ENCODE results near the gene OCIAD1.
"Not testable (repeated sequence)": the region's sequence is repeated elsewhere in the genome, so short reads cannot be mapped to it uniquely, and the experiment has no call there.

OCIAD1 gene

DNA sequence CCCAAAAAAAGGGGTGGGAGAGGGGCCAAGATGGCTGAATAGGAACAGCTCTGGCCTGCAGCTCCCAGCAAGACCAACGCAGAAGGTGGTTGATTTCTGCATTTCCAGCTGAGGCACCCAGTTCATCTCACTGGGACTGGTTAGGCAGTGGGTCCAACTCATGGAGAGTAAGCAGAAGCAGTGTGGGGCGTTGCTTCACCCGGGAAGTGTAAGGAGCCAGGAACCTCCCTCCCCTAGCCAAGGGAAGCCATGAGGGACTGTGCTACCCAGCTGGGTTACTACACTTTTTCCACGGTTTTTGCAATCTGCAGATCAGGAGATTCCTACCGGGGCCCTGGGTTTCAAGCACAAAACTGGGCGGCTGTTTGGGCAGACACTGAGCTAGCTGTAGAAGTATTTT lies 13.9 kb upstream of the OCIAD1 start:
- no peak for FAIRE-seq
- DNase-seq (ENCODE audit: low spot score) = no peak

DNA sequence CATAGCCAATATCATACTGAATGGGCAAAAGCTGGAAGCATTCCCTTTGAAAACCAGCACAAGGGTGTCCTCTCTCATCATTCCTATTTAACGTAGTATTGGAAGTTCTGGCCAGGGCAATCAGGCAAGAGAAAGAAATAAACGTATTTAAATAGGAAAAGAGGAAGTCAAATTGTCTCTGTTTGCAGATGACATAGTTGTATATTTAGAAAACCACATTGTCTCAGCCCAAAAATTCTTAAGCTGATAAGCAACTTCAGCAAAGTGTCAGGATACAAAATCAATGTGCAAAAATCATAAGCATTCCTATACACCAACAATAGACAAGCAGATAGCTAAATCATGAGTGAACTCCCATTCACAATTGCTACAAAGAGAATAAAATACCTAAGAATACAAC lies 9.5 kb upstream of the OCIAD1 start:
- FAIRE-seq; DNase-seq (ENCODE audit: low spot score): not testable (repeated sequence)

DNA sequence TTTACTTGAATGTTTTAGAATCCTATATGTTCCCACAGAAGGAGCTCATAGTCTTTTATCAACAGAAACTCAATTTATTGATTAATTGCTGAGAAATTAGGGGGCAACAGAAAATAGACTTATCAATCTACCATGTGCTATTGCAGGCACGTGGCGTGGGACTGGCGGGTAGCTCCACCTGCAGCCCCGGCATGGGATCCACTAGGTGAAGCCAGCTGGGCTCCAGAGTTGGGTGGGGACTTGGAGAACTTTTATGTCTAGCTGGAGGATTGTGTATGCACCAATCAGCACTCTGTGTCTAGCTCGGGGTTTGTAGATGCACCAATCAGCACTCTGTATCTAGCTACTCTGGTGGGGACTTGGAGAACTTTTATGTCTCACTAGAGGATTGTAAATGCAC lies 3.3 kb upstream of the OCIAD1 start:
- no peak for FAIRE-seq
- DNase-seq (ENCODE audit: low spot score) = no peak

DNA sequence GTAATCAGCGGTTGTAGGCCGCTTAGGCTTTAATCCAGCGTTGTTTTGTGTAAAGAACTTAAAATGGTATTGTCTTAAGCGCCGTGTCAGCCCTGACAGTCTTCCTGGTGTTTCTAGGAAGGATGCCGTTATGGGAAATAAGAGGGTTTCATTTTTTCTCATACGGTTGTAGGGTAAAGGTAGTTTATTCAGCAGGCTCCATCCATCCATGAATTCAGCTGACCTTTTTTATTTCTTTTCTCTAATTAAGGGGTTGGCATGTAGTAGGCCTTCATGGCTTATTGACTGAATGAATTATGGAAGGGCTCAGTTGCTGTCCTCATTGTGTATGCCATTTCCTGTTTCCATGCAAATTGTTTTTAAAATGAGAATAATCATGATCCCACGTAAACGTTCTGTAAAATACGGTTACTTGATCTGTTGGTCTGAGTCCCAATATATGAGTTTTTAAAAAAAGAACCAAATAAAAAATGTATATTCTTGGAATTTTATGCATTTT lies 693 bp downstream of the OCIAD1 start:
- no peak for DNase-seq (ENCODE audit: low spot score)
- FAIRE-seq = no peak

DNA sequence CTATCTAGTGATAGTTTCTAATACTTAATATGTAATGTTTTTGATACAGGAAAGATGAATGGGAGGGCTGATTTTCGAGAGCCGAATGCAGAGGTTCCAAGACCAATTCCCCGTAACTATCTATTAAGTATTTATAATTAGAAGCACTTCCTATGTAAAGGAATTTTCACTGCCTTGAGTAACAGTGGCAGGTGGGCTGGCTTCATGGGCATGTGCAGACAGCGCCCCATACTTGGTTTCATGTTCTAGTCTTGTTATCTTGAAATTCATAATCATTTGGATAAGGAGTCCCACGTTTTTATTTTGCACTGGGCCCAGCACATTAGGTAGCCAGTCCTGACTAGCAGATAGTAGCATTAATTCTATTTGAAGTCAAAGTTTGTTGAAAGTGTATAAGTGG lies 1.7 kb downstream of the OCIAD1 start:
- DNase-seq (ENCODE audit: low spot score) = no peak
- no peak for FAIRE-seq

DNA sequence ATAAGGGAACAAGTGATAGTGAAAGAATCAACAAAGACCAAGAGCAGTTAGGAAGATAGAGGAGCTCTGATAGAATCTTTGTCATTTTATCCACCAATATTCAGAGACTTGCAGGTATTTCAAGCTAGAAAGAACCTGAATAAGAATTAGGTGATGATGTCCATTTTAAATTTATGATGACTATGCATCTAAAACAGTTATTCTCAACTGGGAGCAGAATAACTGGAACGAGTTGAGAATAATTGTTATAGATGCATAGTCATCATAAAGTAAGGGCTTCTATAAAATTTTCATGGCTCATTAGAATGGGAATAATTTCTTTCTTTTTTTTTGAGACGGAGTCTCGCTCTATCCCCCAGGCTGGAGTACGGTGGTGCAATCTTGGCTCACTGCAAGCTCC lies 5.8 kb downstream of the OCIAD1 start:
- FAIRE-seq (no peak), DNase-seq (ENCODE audit: low spot score) (no peak)

DNA sequence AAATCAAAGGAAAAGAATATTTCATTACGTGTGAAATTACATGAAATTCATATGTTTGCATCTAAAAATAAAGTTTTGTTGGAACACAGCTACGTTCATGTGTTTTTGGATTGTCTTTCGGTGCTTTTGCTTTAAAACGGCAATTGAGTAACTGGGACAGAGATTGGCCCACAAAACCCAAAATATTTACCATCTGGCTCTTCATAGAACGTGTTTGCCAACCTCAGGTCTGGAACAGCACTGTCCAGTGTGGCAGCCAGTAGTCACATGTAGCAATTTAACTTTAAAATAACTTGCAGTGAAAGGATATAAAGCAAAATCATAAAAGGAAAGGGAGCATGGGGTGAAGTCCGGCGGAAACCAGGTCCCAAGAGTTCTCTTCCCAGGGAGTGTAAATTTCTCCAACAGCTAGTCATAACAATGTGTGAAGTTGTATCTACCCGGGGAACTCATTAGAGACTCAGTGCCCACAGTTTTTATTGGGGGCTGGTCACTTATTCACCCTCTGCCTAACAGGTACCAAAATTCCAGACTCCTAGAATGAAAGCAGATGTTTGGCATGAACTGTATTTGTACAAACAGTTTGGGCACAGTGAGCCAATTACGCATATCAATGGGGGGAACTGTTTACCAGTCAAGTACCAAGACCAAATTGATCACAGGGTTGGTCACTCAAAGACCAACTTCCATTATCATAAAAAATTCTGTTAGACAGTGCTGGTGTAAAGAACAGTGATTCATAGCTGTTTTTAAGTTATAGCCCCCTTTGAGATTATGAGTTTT lies 10.3 kb downstream of the OCIAD1 start:
- no peak for DNase-seq (ENCODE audit: low spot score)
- no peak for FAIRE-seq

DNA sequence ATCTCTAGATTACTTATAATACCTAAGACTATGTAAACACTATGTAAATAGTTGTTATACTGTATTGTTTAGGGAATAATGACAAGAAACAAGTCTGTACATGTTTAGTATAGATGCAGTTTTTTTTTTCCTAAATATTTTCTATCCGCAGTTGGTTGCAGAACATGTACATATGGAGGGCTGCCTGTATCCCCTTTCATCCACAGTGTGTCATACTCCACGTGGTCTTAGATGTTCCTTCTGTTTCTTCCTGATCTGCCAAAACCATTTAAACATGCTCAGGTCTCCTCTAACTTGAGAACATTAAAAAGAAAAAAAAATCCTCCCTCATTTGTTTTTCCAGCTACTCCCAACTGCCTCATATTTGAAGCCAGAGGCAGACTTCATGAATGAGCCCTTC lies 14.0 kb downstream of the OCIAD1 start:
- FAIRE-seq (no peak), DNase-seq (ENCODE audit: low spot score) (no peak)

DNA sequence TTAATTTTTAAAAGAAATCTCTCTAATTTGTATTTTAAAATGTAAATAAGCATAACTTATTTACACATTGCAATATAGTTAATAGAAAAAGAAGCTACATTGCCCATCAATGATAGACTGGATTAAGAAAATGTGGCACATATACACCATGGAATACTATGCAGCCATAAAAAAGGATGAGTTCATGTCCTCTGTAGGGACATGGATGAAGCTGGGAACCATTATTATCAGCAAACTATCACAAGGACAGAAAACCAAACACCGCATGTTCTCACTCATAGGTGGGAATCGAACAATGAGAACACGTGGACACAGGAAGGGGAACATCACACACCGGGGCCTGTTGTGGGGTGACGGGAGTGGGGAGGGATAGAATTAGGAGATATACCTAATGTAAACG lies 17.9 kb downstream of the OCIAD1 start:
- DNase-seq (ENCODE audit: low spot score) = not testable (repeated sequence)

DNA sequence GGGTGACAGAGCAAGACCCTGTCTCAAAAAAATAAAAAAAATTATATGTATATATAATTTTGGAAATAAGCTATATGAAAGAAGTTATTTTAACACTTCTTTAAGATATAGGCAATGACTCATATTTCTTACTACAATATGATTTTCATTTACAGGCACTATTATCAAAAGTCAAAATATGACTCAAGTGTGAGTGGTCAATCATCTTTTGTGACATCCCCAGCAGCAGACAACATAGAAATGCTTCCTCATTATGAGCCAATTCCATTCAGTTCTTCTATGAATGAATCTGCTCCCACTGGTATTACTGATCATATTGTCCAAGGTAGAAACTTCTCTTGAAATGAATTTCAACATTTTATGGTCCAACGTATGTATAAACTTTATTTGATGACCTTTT lies 20.8 kb downstream of the OCIAD1 start:
- FAIRE-seq = no peak

More for the DNA sequence above, 17.9 kb downstream of the OCIAD1 start:
- FAIRE-seq = not testable (repeated sequence)

DNA sequence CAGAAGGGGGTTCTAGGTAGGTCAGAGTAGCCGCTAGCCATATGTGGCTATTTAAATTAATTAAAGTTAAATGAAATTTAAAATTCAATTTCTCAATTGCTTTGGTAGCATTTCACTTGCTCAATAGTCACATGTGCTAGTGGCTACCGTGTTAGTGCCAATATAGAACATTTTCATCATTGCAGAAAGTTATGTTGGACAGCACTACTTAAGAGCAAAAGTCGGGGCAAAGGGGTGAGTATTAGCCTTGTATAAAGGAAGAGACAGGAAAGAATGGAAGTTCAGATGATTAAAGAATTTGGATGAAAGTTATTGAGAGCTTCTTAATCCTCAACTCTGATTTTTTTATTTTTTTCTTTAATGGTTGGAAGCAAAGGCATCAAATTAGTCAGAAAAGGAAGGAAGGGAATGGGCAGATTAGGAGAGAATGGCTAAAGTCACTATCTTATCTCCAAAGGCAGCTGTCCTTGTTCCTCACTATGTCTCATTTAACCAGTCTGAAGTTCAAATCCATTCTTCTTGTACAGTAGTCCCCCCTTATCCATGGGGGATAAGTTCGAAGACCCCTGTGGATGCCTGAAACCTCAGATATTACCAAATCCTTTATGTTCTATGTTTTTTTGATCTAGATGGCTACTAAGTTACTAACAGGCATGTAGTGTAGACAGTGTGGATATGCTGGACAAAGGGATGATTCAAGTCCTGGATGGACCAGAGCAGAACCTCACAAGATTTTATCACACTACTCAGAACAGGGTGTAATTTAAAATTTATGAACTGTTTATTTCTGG lies 22.9 kb downstream of the OCIAD1 start:
- FAIRE-seq (no peak), DNase-seq (ENCODE audit: low spot score) (no peak)

More for the DNA sequence above, 20.8 kb downstream of the OCIAD1 start:
- no peak for DNase-seq (ENCODE audit: low spot score)

DNA sequence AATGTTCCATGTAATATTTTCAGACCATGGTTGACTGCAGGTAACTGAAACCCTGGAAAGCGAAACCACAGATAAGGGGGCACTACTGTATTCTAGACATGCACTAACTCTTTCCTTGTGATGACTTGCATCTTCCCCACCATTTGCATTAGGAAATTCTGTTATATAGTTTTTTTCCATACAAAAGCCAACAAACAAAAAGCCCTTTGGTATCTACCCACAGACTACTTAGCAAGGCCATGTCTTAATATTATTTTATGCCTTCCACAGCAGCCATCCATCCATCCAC lies 23.5 kb downstream of the OCIAD1 start:
- FAIRE-seq (no peak), DNase-seq (ENCODE audit: low spot score) (no peak)

DNA sequence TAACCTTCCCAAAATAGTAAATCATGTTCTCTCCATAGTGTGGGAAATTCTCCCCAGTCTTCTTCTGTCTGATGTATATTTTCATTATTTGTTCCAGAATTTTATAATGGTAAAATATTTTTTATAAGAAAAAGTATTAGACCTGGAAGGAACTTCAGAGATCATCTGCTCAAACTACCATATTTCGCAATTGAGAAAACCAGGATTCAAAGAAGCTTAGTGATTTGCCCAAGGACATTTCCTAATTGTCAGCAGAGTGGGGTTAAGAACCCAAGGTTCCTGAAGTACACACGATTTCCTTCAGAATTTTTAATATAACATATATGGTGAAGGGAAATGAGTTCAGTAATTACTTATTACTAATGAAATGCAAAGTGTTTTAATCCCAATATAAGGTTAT lies 24.1 kb downstream of the OCIAD1 start:
- FAIRE-seq (no peak), DNase-seq (ENCODE audit: low spot score) (no peak)

DNA sequence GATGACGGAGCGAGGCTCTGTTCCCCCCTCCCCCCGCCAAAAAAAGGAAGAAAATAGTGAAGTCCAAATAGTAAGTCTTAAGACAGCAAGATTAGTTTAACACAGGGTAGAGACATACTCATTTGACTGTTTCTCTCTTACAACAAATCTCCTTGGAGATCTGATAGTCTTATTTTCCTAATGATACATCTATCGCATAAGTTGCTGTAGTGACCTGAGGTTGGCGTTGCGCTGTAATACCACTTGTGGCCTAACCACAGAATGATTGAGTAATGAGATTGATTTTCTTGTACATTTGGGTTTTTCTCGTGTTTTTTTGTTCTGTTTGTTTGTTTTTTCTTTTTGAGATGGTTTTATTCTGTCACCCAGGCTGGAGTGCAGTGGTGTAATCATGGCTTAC lies 27.2 kb downstream of the OCIAD1 start:
- DNase-seq (ENCODE audit: low spot score) (no peak), FAIRE-seq (no peak)

DNA sequence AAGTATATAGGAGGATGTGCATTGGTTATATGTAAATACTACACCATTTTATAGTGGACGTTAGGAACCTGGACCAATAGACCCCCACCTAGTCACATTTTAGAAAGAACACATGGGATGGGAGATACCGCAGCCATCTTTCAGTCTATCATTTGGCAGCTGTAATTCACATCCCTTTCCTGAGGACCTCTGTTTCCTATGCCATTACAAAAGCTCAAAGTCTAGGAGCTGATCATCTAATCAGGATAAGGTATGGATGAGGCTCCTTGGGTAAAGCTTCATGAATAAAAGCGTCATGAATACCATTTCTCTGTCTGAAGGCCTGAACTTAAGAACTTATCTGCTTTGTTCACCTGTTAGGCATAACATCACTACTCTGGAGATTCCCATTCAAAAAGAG lies 31.1 kb downstream of the OCIAD1 start:
- DNase-seq (ENCODE audit: low spot score) (no peak), FAIRE-seq (no peak)

DNA sequence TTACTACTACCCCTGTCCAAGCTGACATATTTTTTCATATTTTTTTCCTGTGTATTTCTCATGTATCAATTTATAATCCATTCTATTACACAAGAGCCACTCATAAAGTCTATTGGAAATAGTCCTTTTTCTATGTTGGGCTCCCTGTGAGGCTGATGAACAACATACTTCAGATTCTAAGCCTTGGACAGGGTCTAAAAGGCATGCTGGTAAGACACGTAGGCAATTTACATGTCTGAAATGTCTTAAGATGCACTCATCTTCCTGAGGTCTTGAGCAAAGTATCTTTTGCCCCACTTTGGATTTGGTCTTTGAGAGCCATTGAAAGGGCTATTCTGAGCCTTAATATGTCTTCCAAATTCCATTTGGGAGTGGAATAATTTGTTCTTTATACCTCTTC lies 31.8 kb downstream of the OCIAD1 start:
- DNase-seq (ENCODE audit: low spot score) (no peak), FAIRE-seq (no peak)

DNA sequence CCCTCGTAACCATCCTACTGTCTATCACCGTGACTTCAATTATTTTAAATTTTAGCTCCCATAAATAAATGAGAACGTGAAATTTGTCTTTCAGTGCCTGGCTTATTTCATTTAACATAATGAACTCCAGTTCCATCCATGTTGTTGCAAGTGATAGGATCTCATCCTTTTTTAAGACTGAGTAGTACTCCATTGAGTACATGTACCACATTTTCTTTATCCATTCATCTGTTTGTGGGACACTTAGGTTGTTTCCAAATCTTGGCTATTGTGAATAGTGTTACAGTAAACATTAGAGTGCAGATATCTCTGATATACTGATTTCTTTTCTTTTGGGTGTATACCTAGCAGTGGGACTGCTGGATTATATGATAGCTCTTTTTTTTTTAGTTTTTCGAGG lies 32.8 kb downstream of the OCIAD1 start:
- FAIRE-seq (no peak), DNase-seq (ENCODE audit: low spot score) (no peak)

DNA sequence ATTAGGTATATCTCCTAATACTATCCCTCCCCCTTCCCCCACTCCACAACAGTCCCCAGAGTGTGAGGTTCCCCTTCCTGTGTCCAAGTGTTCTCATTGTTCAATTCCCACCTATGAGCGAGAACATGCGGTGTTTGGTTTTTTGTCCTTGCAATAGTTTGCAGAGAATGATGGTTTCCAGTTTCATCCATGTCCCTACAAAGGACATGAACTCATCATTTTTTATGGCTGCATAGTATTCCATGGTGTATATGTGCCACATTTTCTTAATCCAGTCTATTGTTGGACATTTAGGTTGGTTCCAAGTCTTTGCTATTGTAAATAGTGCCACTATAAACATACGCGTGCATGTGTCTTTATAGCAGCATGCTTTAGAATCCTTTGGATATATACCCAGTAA lies 33.8 kb downstream of the OCIAD1 start:
- DNase-seq (ENCODE audit: low spot score); FAIRE-seq: not testable (repeated sequence)

DNA sequence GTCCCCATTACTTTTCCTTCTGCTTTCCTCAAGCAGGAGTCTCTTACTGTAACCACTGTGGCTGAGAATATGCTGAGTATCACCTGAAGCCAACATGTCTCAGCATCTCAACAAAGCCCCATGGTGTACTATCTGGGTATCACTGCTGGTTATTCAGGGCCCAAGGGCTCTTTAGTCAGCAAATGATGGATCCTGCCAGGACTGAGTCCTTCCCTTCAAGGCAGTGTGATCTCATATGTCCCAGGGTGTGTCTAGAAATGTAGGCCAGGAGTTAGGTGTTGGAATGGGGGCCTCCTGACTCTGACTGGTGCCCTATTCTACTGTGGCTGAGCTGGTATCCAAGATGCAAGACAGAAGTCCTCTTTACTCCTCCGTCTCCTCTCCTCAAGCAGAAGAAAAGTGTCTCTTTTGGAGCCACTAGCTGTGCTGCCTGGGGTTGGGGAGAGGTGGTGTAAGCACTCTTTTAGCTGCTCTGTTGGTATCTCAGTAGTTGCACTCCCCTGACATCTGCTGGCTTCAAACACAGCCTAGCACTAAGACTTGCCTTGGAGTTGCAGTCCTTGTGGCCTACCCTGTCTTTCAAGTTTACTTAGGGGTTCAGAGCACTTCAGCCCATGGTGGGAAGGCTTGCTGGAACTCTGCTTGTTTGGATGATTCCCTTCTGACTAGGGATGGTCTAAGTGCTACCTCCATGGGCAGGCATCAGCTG lies 47.1 kb downstream of the OCIAD1 start:
- DNase-seq (ENCODE audit: low spot score) = no peak

DNA sequence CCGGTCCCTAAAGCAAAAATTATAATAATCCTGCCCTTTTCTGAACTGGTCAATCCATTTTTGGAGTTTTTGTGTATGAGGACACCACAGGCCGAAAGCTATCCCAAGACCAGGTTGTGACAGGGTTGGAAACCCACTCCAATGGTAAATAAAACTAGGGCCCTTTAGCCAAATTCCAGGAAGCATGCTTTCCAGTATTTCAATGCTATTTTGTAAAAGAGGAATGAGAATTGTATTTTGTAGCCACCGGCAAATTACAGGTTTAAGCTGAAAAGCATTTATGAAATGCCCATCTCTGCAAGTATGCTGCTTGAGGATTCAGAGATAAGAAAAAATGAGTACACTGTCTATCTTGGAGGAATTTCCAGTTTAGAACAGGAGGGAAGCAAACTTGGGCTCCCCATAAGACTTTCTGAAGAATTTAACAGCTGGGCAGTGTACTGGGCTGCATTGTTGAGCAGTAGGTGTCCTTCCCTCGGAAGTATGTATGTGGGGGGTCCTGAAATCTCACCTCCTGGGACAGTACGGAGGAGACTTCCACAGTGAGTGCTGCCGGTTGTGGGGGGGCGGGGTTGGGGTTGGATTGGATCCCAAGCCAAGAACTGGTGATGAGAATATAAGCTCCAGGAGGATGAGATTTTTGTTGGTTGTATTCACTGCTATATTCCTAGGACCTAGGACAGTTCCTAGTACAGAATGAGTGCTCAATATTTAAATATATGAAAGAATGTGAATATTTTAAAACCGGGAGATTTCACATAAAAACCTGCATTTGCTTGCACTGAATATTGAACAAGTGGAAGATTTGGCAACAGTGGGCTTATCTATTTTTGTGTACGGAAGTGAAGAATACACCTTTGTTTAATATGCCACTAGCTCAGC lies 48.9 kb downstream of the OCIAD1 start:
- no peak for DNase-seq (ENCODE audit: low spot score)

More for the DNA sequence above, 47.1 kb downstream of the OCIAD1 start:
- no peak for FAIRE-seq

DNA sequence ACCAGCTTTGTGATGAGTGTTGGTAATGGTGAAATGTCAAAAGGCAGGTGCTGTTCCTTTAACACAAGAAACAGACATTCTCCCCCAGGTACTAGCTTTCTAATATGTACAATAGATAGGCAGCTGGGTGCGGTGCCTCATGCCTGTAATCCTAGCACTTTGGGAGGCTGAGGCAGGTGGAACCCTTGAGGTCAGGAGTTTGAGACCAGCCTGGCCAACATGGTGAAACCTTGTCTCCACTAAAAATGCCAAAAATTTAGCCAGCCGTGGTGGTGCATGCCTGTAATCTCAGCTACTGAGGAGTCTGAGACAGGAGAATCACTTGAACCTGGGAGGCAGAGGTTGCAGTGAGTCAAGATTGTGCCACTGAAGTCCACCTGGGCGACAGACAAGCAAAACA lies 50.8 kb downstream of the OCIAD1 start:
- not testable (repeated sequence) for DNase-seq (ENCODE audit: low spot score); FAIRE-seq

More for the DNA sequence above, 48.9 kb downstream of the OCIAD1 start:
- no peak for FAIRE-seq
